Neural cell (in vitro differentiated cells): ENCODE measurements around the gene ASCC3. TPM values are rescaled to one million over a fixed set of nuclear protein-coding genes. Genes with fewer than 3 reads are reported as not detected.

ENCODE experiments used
- H2AFZ ChIP-seq: fragments of 200-600, 300-800 bp; sonication (generic), shearing (Covaris generic); 2 replicates; pipeline ENCODE4 v1.6.0; 2014; ENCODE audit warnings: low read depth, mild to moderate bottlenecking, antibody characterized with exemption, low read length, moderate library complexity
- H3F3A ChIP-seq: fragments of 200-600 bp; shearing (Covaris generic); 2 replicates; pipeline ENCODE4 v1.6.1; 2016; ENCODE audit warnings: mild to moderate bottlenecking, moderate library complexity, mixed read lengths, antibody characterized with exemption, low read length; ENCODE audit not compliant: insufficient read depth, poor library complexity, severe bottlenecking
- H3K27ac ChIP-seq: fragments of 200-600, 300-800 bp; sonication (generic), shearing (Covaris generic); 2 replicates; pipeline ENCODE4 v1.5.1; 2014; ENCODE audit warnings: mild to moderate bottlenecking, low read length, moderate library complexity
- H3K27me3 ChIP-seq: fragments of 300-800, 200-600 bp; sonication (generic), shearing (Covaris generic); 2 replicates; pipeline ENCODE4 v1.6.0; 2014; ENCODE audit warnings: mild to moderate bottlenecking, low read depth, low read length, moderate library complexity; ENCODE audit not compliant: insufficient read depth
- H3K36me3 ChIP-seq: fragments of 300-800, 200-600 bp; sonication (generic), shearing (Covaris generic); 2 replicates; pipeline ENCODE4 v1.5.1; 2014; ENCODE audit warnings: mild to moderate bottlenecking, antibody characterized with exemption, low read length, moderate library complexity; ENCODE audit not compliant: insufficient read depth
- H3K4me2 ChIP-seq: fragments of 300-800, 200-600 bp; sonication (generic), shearing (Covaris generic); 2 replicates; pipeline ENCODE4 v1.6.0; 2014; ENCODE audit warnings: mild to moderate bottlenecking, low read length
- H3K4me3 ChIP-seq: fragments of 300-800, 200-600 bp; sonication (generic), shearing (Covaris generic); 2 replicates; pipeline ENCODE4 v1.5.1; 2014; ENCODE audit warnings: mild to moderate bottlenecking, low read length, moderate library complexity
- H3K79me2 ChIP-seq: fragments of 200-600 bp; shearing (Covaris generic); replicated peaks from 2 replicates; pipeline ENCODE4 v1.6.0; 2014; ENCODE audit warnings: mild to moderate bottlenecking, low read length, moderate library complexity; ENCODE audit not compliant: insufficient read depth
- H3K9ac ChIP-seq: fragments of 300-800, 200-600 bp; sonication (generic), shearing (Covaris generic); 2 replicates; pipeline ENCODE4 v1.6.1; 2016; ENCODE audit warnings: mild to moderate bottlenecking, low read length, mixed read lengths
- H3K9me2 ChIP-seq: fragments of 200-600 bp; shearing (Covaris generic); 2 replicates; pipeline ENCODE4 v1.6.1; 2016; ENCODE audit warnings: mild to moderate bottlenecking, low read length, mixed read lengths; ENCODE audit not compliant: insufficient read depth
- H3K9me3 ChIP-seq: fragments of 200-600, 300-800 bp; sonication (generic), shearing (Covaris generic); 2 replicates; pipeline ENCODE4 v1.6.1; 2016; ENCODE audit warnings: mild to moderate bottlenecking, mixed run types, low read length, moderate library complexity, mixed read lengths
- H4K20me1 ChIP-seq: fragments of 200-600 bp; shearing (Covaris generic); 2 replicates; pipeline ENCODE4 v1.6.1; 2016; ENCODE audit warnings: mild to moderate bottlenecking, mixed run types; ENCODE audit not compliant: insufficient read depth
- CTCF ChIP-seq: fragments of 450-650 bp; IDR thresholded peaks from 2 replicates; pipeline ENCODE4 v1.5.1; 2014; ENCODE audit warnings: antibody characterized with exemption, mild to moderate bottlenecking, moderate library complexity; ENCODE audit not compliant: poor library complexity, severe bottlenecking
- EP300 ChIP-seq: fragments of 450-650 bp; conservative IDR thresholded peaks from 2 replicates; pipeline ENCODE4 v1.6.1; 2014; ENCODE audit warnings: antibody characterized with exemption, mild to moderate bottlenecking, moderate library complexity; ENCODE audit not compliant: poor library complexity, severe bottlenecking
- EZH2 ChIP-seq: fragments of 200-600, 300-800 bp; shearing (Covaris generic), sonication (generic); IDR thresholded peaks from 2 replicates; pipeline ENCODE4 v1.6.1; 2014; ENCODE audit warnings: antibody characterized with exemption, low read length, borderline replicate concordance, mild to moderate bottlenecking; ENCODE audit not compliant: insufficient read depth, poor library complexity, severe bottlenecking
- MXI1 ChIP-seq: fragments of 450-650 bp; conservative IDR thresholded peaks from 2 replicates; pipeline ENCODE4 v1.6.1; 2014; ENCODE audit warnings: antibody characterized with exemption, mild to moderate bottlenecking; ENCODE audit not compliant: poor library complexity, severe bottlenecking
- POLR2AphosphoS5 ChIP-seq: IDR thresholded peaks from 2 replicates; pipeline ENCODE4 v1.6.1; 2012
- RAD21 ChIP-seq: fragments of 450-650 bp; conservative IDR thresholded peaks from 2 replicates; pipeline ENCODE4 v1.6.1; 2014; ENCODE audit warnings: antibody characterized with exemption, mild to moderate bottlenecking, moderate library complexity
- REST ChIP-seq: IDR thresholded peaks from 2 replicates; pipeline ENCODE4 v1.6.1; 2012; ENCODE audit warnings: borderline replicate concordance
- SMC3 ChIP-seq: fragments of 450-650 bp; conservative IDR thresholded peaks from 2 replicates; pipeline ENCODE4 v1.6.1; 2014; ENCODE audit warnings: antibody characterized with exemption, mild to moderate bottlenecking, moderate library complexity; ENCODE audit not compliant: poor library complexity
- TAF1 ChIP-seq: IDR thresholded peaks from 2 replicates; pipeline ENCODE4 v1.6.1; 2012; ENCODE audit warnings: low read depth
- polyA plus RNA-seq: library from polyadenylated mRNA; depleted of rRNA; stranded (reverse); fragments of >200 nt; gene quantifications from 2 replicates; pipeline ENCODE4 v1.2.3, GENCODE V29; 2014

ASCC3 gene
- polyA plus RNA-seq, 1 donor from 2014 or later, result 14.9 TPM

GRCh38 chr6:100809346-100809745, 71.8 kb downstream of the ASCC3 start:
- Histone ChIP-seq H3K36me3 (no peaks in the 10 kb centered on the region), H3K79me2 (peaks cover 3% of the 10 kb centered on the region), H3F3A (no peaks in the 10 kb centered on the region), H3K27me3 (no peaks in the 10 kb centered on the region), H3K4me3 (no peak overlapping the region), H3K27ac (no peak overlapping the region), H2AFZ (no peak overlapping the region), H3K9me2 (no peaks in the 10 kb centered on the region), H3K9ac (no peak overlapping the region), H4K20me1 (no peaks in the 10 kb centered on the region), H3K9me3 (no peaks in the 10 kb centered on the region), H3K4me2 (no peak overlapping the region)
- TF ChIP-seq MXI1, result no peak
- no peak for TF ChIP-seq SMC3
- TF ChIP-seq POLR2AphosphoS5, result no peak
- no peak for TF ChIP-seq EZH2
- no peak for TF ChIP-seq CTCF
- no peak for TF ChIP-seq TAF1
- no peak for TF ChIP-seq REST
- no peak for TF ChIP-seq RAD21
- TF ChIP-seq EP300, result no peak

- H3K9ac ChIP-seq, result no peak overlapping the region
- no peaks in the 10 kb centered on the region for H3K27me3 ChIP-seq
- no peak overlapping the region for H2AFZ ChIP-seq
- no peaks in the 10 kb centered on the region for H3K9me2 ChIP-seq
- no peak overlapping the region for H3K4me2 ChIP-seq
- no peaks in the 10 kb centered on the region for H3F3A ChIP-seq
- H4K20me1 ChIP-seq, result no peaks in the 10 kb centered on the region
- no peaks in the 10 kb centered on the region for H3K36me3 ChIP-seq
- TF ChIP-seq EP300, result no peak
- TF ChIP-seq MXI1, result no peak
- TF ChIP-seq SMC3, result no peak
- no peak for TF ChIP-seq REST
- no peak for TF ChIP-seq RAD21
- no peak overlapping the region for H3K4me3 ChIP-seq
- peaks cover 3% of the 10 kb centered on the region for H3K79me2 ChIP-seq
- H3K27ac ChIP-seq, result no peak overlapping the region
- no peaks in the 10 kb centered on the region for H3K9me3 ChIP-seq
These were observed 72.4 kb downstream of the ASCC3 start for GRCh38 chr6:100808638-100809275.
